GM19239 (cell line): ENCODE data around the gene MAD1L1.
"Not testable (repeated sequence)": the region's sequence is repeated elsewhere in the genome, so short reads cannot be mapped to it uniquely, and the experiment has no call there.

ENCODE experiments used
- DNase-seq: peaks from one replicate; pipeline ENCODE4 v3.0.0; 2011; ENCODE audit warnings: low spot score; ENCODE audit not compliant: insufficient read length
- FAIRE-seq: peaks from 2 replicates; lab custom pipeline; 2011; peaks lifted over from hg19 to GRCh38; lab: Jason Lieb, UNC

The MAD1L1 gene

DNA sequence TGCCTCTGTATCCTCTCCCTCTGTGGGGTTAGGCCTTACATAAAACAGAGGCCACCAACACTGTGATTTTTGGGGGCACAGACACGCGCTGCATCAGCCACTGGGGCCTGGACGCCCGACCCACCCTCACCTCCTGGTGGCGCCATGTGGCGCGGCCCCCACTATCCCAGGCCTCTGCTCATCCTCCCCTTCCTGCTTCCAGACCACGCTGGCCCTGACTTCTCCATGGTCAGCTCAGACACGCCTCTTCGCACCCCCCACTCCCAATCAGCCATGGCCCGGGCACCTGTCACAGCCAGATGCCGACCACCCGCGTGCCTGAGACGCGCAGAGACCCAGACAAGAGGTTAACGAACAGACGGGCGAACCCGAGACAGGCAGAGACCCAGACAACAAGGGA is 298.7 kb downstream of the MAD1L1 start:
- DNase-seq (no peak), FAIRE-seq (no peak)

DNA sequence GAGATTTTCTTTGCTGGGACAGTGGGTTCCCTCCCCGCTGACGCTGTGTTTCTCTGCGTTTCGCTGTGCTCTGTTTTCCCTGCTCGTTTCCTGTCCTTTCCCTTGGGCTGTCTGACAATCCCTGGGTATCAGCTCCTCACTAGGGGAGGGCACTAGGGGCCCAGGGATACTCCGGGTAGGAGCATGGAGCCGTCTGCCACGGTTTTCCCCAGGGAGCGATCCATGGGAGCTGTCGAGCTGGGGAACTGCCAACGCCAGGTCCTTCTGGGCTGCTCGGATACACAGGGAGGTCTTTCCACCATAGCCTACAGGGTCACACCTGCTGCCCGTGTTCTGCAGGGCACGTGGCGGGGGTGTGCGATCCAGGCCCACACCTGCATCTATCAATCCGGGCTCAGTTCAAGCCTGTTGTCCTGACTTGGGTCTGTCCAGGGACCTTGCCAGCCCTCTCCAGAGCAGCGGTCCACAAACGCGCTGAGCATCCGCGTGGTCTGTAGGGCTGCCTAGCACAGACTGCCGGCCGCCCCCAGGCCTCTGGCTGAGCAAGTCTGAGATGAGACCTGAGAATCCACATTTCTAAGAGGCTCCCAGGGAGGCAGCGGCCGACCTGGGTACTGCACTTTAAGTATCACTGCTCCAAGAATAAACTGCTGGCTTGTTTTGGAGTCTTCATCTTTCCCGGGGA is 299.5 kb downstream of the MAD1L1 start:
- FAIRE-seq = no peak
- DNase-seq = no peak

DNA sequence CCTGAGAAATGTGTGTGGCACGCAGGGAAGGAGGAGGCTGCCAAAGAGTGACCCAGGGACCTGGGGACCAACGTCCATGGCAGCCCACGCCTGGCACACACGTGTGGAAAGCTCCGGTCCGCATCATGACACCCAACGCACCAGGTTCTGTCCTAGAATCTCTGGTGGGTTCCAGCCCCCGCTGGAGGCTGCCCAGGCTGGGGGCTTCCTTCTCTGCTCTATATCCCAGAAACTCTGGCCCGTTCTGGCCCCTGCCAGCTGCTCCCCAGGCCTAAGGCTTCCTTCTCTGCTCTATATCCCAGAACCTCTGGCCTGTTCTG is 300.8 kb downstream of the MAD1L1 start:
- no peak for FAIRE-seq
- no peak for DNase-seq

DNA sequence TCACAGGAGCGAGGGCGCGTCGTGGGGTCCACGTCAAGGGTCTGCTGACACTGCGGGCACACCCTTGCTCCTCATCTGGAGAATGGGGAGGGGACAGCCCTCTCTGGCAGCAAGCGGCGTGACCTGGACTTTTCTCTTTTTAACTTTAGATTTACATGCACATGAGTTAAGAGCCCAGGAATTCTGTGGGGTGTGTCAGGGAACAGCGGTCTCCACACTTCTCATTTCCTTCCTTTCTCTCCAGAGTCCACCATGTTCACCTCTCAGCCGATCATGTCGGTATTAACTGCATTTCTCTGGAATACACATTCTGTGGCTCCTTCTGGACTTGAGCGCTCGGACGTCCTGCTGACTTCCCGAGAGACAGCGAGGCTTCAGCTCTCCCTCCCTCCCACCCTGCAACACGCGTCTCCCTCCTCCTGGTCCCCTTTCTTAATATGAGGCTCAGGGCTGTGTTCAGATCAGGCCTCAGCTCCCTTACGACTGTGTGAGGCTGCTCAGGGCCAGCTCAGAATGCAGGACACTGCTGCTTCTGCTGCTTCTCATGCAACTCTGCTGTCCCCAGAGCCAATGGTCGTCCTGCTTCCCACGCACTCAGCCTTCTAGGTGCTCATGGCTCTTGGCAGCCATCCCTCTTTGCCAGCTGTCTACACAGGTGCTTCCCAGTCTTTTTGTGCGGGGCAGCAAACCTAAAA is 301.3 kb downstream of the MAD1L1 start:
- FAIRE-seq (no peak), DNase-seq (no peak)

DNA sequence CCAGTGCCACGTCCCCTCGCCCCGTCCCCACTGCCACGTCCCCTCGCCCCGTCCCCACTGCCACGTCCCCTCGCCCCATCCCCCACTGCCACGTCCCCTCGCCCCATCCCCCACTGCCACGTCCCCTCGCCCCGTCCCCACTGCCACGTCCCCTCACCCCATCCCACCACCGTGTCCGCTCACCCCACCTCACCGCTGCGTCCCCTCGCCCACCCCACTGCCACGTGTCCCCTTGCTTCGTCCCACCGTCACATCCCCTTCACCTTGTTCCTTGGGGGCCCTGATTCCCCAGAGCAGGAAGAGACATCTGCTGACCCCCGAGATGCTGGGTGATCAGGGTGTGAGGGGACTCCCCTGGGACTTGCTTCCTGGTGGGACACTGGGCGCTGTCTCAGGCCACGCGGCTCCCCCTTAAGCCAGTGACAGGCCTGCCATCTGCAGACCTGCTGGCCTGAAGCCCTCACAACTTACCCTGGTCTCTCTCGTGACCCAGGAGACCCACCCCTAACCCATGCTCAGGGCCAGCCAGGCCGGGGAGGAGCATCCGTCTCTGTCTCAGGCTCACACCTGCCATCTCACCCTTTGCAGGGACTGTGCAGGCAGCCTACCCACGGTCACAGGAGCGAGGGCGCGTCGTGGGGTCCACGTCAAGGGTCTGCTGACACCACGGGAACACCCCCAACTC is 302.2 kb downstream of the MAD1L1 start:
- FAIRE-seq (no peak), DNase-seq (no peak)

GRCh38 chr7:1929349-1929925 is 303.3 kb downstream of the MAD1L1 start:
- FAIRE-seq, DNase-seq: not testable (repeated sequence)

- FAIRE-seq = no peak
- DNase-seq = no peak
These were observed 303.9 kb downstream of the MAD1L1 start for GRCh38 chr7:1928645-1929348.

GRCh38 chr7:1927937-1928644 is 304.7 kb downstream of the MAD1L1 start:
- FAIRE-seq (no peak), DNase-seq (no peak)

GRCh38 chr7:1926908-1927306 is 305.8 kb downstream of the MAD1L1 start:
- no peak for DNase-seq
- FAIRE-seq = peak; percentile 33

DNA sequence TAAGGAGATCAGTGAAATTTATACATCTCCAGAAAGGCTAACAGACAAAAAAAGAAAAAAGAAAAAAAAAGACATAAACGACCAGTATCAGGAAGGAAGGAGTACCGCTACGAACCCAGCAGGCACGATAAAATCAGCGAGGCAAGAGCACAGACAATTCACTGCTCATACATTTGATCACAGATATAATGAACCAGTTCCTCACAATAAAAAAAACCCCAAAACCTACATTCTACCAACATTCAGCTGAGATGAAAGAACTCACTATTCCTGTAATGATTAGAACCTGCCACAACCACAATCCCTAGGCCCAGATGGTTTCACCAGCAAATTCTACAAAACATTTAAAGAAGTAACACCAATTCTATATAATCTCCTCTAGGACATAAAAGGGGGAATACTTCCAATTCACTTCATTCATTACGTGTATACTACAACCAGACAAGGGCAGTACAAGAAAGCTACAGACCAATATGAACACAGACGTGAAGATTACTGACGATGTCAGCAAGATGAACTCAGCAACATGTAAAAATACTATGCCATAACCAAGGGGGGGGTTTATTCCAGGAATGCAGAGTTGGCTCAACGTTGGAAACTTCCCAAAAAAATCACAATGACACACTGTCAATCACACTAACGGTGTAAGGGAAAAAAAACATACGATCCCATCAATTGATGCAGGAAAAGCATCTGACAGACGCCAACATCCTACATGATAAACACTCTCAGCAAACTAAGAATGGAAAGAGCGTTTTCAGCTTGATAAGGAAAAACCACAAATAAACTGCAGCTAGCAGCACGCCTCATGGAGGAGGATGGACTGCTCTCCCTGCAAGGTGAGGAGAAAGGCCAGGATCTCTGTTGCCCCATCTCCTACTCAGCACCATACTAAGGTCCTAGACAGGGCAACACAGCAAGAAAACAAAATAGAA is 306.5 kb downstream of the MAD1L1 start:
- FAIRE-seq (no peak), DNase-seq (no peak)

GRCh38 chr7:1925349-1925748 is 307.4 kb downstream of the MAD1L1 start:
- no peak for DNase-seq
- no peak for FAIRE-seq

- DNase-seq = no peak
These were observed 308.4 kb downstream of the MAD1L1 start for GRCh38 chr7:1924258-1924817.

GRCh38 chr7:1923409-1924257 is 309.1 kb downstream of the MAD1L1 start:
- DNase-seq = no peak
- FAIRE-seq = no peak

More at GRCh38 chr7:1924258-1924817, 308.4 kb downstream of the MAD1L1 start:
- FAIRE-seq = peak; percentile 48

- DNase-seq (no peak), FAIRE-seq (no peak)
These were observed 309.9 kb downstream of the MAD1L1 start for GRCh38 chr7:1922870-1923236.

- FAIRE-seq = no peak
- no peak for DNase-seq
These were observed 310.5 kb downstream of the MAD1L1 start for GRCh38 chr7:1922071-1922869.

GRCh38 chr7:1920881-1921280 is 311.9 kb downstream of the MAD1L1 start:
- no peak for FAIRE-seq
- no peak for DNase-seq

DNA sequence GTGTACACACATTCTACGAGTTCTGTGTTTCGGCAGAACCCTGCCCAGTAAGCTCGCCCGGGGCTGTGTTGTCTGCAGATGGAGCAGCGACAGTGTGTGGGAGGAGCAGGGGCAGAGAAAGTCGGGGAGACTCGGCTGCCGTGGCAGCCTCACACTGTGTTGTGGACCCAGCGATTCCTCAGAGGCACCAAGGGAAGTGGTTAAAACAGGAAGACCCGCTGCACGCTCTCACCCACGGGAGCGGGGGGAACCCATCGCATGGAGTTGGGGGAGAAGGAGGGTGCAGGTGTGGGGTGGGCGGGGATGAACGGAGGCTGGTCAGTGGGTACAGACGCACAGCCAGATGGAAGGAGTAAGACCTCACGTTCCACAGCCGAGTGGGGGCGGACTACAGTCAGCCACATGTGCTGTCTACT is 312.5 kb downstream of the MAD1L1 start:
- peak; percentile 74 for DNase-seq
- FAIRE-seq = peak; percentile 62
